SK-N-MC (cell line): ENCODE measurements around the gene CAPG.

Source experiments
- EZH2 ChIP-seq: fragments of 200-600 bp; sonication (generic); IDR thresholded peaks from one replicate; pipeline ENCODE4 v1.6.1; 2017; ENCODE audit warnings: antibody characterized with exemption
- FOXP2 ChIP-seq: optimal IDR thresholded peaks from 2 replicates; pipeline ENCODE3; 2011; ENCODE audit warnings: mild to moderate bottlenecking, moderate library complexity; ENCODE audit not compliant: insufficient read depth; ENCODE audit errors: extremely low read length, control extremely low read depth
- POLR2AphosphoS5 ChIP-seq: IDR thresholded peaks from 2 replicates; pipeline ENCODE4 v1.6.1; 2012; ENCODE audit warnings: mild to moderate bottlenecking, low read depth, low read length, borderline replicate concordance

DNA sequence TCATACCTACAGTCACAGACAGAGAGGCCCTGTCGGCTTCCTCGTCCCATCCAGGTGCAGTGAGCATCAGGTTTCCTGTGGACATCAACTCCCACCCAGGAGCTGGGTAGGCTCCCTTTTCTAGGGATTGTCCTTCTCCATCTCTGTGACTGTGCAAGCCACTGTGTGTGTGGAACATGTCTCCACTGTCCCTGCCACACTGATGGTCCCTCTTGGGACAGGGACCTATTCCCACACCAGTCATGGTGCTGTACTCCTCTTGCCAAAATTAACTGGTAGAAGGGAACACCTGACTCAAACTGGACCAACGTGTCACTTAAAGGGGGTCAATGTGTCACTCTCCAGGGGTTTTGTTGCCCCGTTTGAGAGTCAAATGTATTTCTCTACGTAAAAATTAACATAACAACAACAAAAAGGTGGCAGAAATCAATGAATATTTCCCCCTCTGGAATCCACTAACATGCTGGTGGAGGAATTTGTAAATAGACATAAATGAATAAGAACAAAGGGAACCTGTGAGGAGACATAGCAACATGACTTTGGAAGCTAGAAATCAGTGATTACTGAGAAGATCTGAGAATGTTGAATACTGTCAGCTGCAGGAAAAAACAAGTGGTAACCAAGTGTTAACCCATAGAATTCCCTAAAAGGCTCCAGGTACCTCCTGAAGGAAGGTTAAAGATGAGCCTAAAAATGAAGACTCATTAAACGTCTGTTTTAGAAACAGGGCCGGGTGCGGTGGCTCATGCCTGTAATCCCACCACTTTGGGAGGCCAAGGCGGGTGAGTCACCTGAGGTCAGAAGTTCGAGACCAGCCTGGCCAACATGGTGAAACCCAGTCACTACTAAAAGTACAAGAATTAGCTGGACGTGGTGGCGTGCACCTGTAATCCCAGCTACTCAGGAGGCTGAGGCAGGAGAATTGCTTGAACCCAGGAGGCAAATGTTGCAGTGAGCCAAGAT is 48.7 kb upstream of the CAPG start:
- TF ChIP-seq POLR2AphosphoS5: no peak
- TF ChIP-seq EZH2: no peak
- TF ChIP-seq FOXP2: no peak
